PFSK-1 (cell line): ENCODE data around the gene CPA2.

ENCODE experiments used
- FOXP2 ChIP-seq: optimal IDR thresholded peaks from 2 replicates; pipeline ENCODE3; 2011; ENCODE audit warnings: borderline replicate concordance, control low read depth, inconsistent platforms; ENCODE audit not compliant: insufficient read depth; ENCODE audit errors: extremely low read length, extremely low read depth
- POLR2AphosphoS5 ChIP-seq: IDR thresholded peaks from 2 replicates; pipeline ENCODE4 v1.6.1; 2012; ENCODE audit warnings: low read depth, mild to moderate bottlenecking, control low read depth, low read length, moderate library complexity
- REST ChIP-seq, 2 experiments: IDR thresholded peaks; 2 replicates each; pipeline versions ENCODE4 v1.6.1 to v1.8.0; 2011 to 2012; ENCODE audit warnings: low read depth in 2 of 2, low read length in 2 of 2, control low read depth in 1 of 2, inconsistent platforms in 1 of 2, mild to moderate bottlenecking in 1 of 2, moderate library complexity in 1 of 2; ENCODE audit not compliant: insufficient read depth in 1 of 2
- SIN3A ChIP-seq: IDR thresholded peaks from 2 replicates; pipeline ENCODE4 v1.6.1; 2012; ENCODE audit warnings: mild to moderate bottlenecking, low read length, moderate library complexity, borderline replicate concordance; ENCODE audit not compliant: insufficient read depth
- TAF1 ChIP-seq: IDR thresholded peaks from 2 replicates; pipeline ENCODE4 v1.6.1; 2012; ENCODE audit warnings: low read length, control low read depth, borderline replicate concordance; ENCODE audit not compliant: insufficient read depth

Gene CPA2

GRCh38 chr7:130268463-130269317, 2.0 kb downstream of the CPA2 start:
- TF ChIP-seq SIN3A (no peak), POLR2AphosphoS5 (no peak)

- TF ChIP-seq POLR2AphosphoS5: no peak
- no peak for TF ChIP-seq SIN3A
- TF ChIP-seq REST (IDR thresholded peaks at IDR 0.05; ENCODE audit: insufficient read depth in 1 of 2, low read depth in 2 of 2, low read length in 2 of 2): no peak
- no peak for TF ChIP-seq FOXP2
- no peak for TF ChIP-seq TAF1
These were observed 2.6 kb downstream of the CPA2 start for GRCh38 chr7:130269318-130269694.

GRCh38 chr7:130270947-130271800, 4.5 kb downstream of the CPA2 start:
- TF ChIP-seq SIN3A: no peak
- TF ChIP-seq POLR2AphosphoS5: no peak
- no peak for TF ChIP-seq TAF1
- TF ChIP-seq REST (IDR thresholded peaks at IDR 0.05; ENCODE audit: insufficient read depth in 1 of 2, low read depth in 2 of 2, low read length in 2 of 2): no peak
- no peak for TF ChIP-seq FOXP2

- TF ChIP-seq REST (IDR thresholded peaks at IDR 0.05; ENCODE audit: insufficient read depth in 1 of 2, low read depth in 2 of 2, low read length in 2 of 2): 0 out of 4 replicates have a peak, but pooled peaks of 1 of the 2 experiments have one; percentile 24
- TF ChIP-seq POLR2AphosphoS5: no peak
- TF ChIP-seq SIN3A: no peak
These were observed 5.9 kb downstream of the CPA2 start for GRCh38 chr7:130272381-130273080.
